Measurements from ENCODE around the gene AKAP6.

Gene AKAP6

DNA sequence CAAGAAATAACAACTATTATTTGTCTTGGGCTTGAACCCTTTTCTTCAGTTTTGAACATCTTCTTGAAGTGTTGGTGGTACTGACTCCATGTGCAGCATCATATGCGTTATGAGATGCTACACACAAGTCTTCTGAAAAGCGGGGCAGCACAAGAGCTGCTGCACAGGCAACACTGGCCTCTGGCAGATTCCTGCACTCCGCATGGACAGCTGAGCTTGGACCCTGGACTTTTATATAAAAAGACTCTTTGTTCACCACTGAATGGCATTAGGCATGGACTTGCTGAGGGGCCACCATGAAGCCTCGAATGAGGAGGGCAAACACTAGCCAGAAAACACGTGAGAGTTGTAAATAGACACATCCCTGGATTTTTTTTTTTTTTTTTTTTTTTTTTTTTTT lies 398.7 kb downstream of the AKAP6 start:
- TF ChIP-seq, protein P1, sequence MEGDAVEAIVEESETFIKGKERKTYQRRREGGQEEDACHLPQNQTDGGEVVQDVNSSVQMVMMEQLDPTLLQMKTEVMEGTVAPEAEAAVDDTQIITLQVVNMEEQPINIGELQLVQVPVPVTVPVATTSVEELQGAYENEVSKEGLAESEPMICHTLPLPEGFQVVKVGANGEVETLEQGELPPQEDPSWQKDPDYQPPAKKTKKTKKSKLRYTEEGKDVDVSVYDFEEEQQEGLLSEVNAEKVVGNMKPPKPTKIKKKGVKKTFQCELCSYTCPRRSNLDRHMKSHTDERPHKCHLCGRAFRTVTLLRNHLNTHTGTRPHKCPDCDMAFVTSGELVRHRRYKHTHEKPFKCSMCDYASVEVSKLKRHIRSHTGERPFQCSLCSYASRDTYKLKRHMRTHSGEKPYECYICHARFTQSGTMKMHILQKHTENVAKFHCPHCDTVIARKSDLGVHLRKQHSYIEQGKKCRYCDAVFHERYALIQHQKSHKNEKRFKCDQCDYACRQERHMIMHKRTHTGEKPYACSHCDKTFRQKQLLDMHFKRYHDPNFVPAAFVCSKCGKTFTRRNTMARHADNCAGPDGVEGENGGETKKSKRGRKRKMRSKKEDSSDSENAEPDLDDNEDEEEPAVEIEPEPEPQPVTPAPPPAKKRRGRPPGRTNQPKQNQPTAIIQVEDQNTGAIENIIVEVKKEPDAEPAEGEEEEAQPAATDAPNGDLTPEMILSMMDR (IDR thresholded peaks at IDR 0.05; ENCODE audit: low read depth, low read length): no peak
- DNase-seq (ENCODE audit: extremely low read depth, low read depth): no peak

DNA sequence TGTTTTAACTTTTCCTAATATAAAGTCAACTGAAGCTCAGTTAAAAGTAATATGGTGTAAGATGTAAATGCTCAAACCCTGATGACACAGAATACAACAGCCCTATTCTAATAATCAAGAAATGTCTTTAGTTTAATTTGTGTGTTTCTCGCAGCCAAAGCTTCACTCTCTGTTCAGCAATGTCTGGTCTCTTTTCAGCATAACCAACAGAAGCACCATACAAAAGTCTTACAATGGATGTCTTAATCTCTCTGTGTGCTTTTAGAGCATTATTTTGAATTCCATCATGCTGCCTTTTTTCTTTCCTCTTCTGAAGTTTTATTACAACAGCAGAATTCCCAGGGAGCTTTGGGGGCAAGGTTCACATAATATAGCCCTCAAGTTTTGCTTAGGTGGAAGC lies 399.4 kb downstream of the AKAP6 start:
- no peak for DNase-seq (ENCODE audit: extremely low read depth, low read depth)
- TF ChIP-seq, protein P1 (IDR thresholded peaks at IDR 0.05; ENCODE audit: low read depth, low read length): no peak

DNA sequence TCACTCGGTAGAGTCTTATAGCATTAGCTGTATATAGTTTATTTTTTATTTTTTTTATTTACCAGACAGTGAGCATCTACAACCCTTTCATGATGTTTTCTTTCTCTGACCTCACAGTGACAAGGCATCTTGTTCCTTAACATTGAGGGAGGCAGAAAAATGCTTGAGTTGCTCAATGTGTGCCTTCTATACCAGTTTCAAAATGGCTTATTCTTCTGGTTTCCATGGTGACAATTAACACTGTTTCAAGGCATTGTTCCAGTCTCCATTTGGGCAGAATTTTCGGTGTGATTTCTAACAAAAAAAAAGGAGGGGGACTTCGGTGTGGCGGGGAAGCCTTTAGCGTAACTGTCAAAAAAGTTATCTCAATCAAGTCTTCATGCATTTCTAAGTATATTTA lies 399.9 kb downstream of the AKAP6 start:
- TF ChIP-seq, protein P1 (IDR thresholded peaks at IDR 0.05; ENCODE audit: low read depth, low read length): no peak
- no peak for DNase-seq (ENCODE audit: extremely low read depth, low read depth)

DNA sequence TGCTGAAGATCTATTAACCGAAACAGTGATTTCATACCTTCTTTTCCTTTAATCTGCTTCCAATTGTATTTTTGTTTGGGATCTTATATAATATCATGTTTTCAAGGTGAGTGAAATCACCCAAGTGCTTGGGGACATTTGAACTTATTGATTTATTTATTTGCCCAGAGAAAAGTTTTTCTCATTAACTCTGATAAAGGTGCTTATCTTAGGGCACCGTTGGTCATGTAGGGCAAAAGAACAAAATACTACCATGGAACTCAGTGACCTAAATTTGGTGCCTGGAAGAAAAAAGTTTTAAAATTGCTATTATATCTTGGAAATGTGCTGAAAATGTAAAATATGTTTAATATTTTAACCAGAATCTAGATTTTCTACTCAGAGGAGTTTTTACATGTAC lies 402.2 kb downstream of the AKAP6 start:
- TF ChIP-seq, protein P1 (IDR thresholded peaks at IDR 0.05; ENCODE audit: low read depth, low read length): no peak
- DNase-seq (ENCODE audit: extremely low read depth, low read depth): no peak

DNA sequence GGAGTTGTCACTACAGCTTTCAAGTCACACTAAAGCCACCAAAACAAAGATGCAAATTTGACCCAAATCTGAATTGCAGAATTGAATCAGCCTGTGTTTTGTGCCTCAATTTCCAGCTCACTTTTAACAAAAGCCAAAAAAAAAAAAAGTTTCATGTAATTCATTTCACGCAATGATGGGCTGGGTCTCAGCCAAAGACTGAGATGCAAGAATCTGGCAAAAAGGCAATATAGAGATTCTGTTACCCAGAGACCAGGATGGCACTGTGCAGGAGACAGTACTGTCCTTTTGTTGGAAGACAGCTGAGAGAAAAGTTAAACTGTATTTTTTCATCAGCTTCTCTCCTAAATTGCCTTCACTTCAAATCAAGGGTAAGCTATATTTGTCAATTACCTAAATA lies 403.9 kb downstream of the AKAP6 start:
- no peak for DNase-seq (ENCODE audit: extremely low read depth, low read depth)
- TF ChIP-seq, protein P1 (IDR thresholded peaks at IDR 0.05; ENCODE audit: low read depth, low read length): no peak

DNA sequence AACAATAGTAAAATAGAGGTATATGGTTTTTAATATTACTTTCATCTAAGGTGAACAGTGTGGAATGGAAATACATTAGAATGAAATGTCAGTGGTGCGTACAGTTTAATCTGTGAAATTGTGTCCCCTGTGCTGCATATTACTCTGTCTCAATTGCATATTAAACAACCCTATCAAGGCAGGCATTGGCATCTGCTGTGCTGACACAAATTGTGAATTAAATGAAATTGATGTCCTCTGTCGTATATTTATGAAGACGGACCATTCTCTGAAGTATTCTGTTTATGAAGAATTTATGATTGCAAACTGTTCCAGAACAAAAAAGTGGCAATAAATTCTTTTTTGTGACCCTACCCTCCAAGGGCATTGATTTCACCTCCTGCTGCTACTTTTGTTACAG lies 405.2 kb downstream of the AKAP6 start:
- DNase-seq (ENCODE audit: extremely low read depth, low read depth): no peak
- TF ChIP-seq, protein P1 (IDR thresholded peaks at IDR 0.05; ENCODE audit: low read depth, low read length): no peak

DNA sequence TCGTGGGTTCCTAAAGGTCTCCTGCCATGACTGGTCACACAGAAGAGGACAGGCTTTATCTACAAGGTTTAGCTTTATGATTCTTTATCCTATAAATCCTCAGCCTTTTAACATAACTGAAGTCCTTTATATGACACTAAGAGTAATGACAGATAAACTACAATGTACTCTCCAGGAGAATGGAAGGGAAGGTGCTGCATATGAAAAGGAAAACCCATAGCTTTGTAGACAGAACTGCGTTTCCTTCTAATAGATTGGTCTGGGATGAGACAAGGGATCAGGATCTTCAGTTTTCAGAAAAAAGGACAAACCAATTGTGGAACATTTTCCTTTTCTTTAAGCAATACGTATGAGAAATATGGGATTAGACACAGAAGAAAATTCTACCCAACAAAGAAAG lies 408.5 kb downstream of the AKAP6 start:
- TF ChIP-seq, protein P1 (IDR thresholded peaks at IDR 0.05; ENCODE audit: low read depth, low read length): no peak
- DNase-seq (ENCODE audit: extremely low read depth, low read depth): no peak

All from AG09319 (cell line).